Stimulated activated CD4-positive, alpha-beta T cell treated with anti-CD3 and anti-CD28 coated beads, TNF-alpha, amount 100 ng/mL, for 24 hours (primary cell): ENCODE measurements around the gene ALPK3.

Experiments
- DNase-seq, 3 experiments: peaks; one replicate each; pipeline ENCODE4 v3.0.0-alpha.2; 2020; ENCODE audit warnings: low read depth in 3 of 3

The ALPK3 gene

DNA sequence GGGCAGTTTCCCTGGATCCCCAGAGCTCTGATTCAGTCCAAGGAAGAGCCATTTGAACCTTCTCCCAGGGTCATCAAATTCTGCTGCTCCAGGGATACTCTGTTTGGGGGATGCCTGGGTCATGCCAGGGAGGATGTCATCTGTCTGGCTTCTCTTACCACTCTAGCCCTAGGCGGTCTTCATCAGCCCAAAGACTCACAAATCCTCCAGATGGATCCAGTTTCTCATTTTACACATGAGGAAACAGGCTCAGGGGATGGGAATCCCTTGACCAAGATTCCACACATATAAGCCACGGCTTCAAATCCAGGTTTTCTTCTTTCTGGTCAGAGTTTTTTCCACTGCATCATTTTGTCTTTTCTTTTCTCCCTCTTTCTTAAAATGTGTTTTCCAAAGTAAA, 104.0 kb downstream of the ALPK3 start:
- DNase-seq: no peak

DNA sequence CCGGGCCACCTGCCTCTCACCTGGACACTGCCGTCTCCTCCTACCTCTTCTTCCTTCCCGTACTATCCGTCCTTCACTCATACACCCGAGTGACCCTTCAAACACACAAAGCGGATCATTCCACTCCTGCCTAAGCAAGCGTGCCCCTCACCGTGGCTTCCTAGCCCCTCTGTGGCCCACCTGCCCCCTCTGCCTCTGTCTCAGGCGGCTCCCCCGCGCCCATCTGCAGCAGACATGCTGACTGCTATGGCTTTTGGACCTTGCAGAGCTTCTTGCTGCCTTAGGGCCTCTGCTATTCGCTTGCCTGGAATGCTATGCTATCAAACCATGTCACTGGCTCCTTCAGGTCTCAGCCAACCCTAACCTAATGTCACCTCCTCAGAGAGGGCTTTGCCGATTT, 105.4 kb downstream of the ALPK3 start:
- DNase-seq: no peak
